Stimulated activated naive CD4-positive, alpha-beta T cell (primary cell): ENCODE measurements around the gene KNSTRN.

ENCODE experiments used
- DNase-seq, 6 experiments: peaks; one replicate each; lab custom pipeline; 2025; lab: John Stamatoyannopoulos, UW

Gene KNSTRN

DNA sequence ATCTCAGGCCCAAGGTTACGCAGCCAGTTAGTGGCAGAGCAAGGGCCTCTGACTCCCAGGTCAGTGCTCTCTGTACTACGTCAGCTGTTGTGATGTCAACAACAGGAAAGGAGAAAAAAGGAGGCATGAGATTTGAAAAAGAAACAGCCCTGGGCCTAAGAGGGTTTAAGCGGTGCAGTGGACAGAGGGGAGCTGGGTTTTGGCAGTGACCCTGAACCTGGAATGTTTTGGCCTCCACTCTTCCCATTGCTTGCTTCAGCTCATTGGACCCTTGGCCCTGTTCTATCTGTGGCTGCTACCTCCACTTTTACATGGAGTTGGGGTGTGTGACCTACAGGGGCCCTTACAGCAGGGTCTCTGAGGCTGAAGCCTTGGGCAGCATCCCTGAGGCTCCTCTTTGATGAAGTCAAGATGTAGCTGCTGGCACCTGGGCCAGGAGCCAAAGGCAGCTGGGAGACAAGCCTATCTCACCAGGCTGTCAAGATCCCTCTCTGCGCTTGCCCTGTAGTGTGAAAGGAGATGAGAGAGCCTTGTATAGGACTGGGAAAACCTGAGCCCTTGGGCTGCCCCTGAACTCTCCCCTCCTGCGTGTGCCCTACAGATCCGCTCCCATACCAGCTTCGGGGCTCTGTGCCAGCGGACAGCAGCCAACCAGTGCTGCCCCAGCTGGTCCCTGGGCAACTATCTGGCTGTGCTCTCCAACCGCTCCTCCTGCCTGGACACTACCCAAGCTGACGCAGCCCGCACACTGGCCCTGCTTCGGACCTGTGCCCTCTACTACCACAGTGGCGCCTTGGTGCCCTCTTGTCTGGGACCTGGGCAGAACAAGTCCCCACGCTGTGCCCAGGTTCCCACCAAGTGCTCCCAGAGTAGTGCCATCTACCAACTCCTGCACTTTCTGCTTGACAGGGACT lies 15.8 kb upstream of the KNSTRN start:
- no peak for DNase-seq

DNA sequence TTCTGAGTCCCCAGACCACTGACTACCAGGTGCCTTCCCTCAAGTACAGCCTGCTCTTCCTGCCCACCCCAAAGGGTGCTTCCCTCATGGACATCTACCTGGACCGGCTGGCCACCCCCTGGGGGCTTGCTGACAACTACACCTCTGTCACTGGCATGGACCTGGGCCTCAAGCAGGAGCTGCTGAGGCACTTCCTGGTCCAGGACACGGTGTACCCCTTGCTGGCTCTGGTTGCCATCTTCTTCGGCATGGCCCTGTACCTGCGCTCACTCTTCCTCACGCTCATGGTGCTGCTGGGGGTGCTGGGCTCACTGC lies 15.2 kb upstream of the KNSTRN start:
- no peak for DNase-seq

DNA sequence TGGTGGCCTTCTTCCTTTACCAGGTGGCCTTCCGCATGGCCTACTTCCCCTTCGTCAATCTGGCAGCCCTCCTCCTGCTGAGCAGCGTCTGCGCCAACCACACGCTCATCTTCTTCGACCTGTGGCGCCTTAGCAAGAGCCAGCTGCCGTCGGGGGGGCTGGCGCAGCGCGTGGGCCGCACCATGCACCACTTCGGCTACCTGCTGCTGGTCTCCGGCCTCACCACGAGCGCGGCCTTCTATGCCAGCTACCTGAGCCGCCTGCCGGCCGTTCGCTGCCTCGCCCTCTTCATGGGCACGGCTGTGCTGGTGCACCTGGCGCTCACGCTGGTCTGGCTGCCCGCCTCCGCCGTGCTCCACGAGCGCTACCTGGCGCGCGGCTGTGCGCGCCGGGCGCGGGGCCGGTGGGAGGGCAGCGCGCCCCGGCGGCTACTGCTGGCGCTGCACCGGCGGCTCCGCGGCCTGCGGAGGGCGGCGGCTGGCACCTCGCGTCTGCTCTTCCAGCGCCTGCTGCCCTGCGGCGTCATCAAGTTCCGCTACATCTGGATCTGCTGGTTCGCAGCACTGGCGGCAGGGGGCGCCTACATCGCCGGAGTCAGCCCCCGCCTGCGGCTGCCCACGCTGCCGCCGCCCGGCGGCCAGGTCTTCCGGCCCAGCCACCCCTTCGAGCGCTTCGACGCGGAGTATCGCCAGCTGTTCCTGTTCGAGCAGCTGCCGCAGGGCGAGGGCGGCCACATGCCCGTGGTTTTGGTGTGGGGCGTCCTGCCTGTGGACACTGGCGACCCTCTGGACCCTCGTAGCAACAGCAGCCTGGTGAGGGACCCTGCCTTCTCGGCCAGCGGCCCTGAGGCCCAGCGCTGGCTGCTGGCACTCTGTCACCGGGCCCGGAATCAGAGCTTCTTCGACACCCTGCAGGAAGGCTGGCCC lies 14.6 kb upstream of the KNSTRN start:
- DNase-seq, result peak; percentile 67 to 87 (median 80)

DNA sequence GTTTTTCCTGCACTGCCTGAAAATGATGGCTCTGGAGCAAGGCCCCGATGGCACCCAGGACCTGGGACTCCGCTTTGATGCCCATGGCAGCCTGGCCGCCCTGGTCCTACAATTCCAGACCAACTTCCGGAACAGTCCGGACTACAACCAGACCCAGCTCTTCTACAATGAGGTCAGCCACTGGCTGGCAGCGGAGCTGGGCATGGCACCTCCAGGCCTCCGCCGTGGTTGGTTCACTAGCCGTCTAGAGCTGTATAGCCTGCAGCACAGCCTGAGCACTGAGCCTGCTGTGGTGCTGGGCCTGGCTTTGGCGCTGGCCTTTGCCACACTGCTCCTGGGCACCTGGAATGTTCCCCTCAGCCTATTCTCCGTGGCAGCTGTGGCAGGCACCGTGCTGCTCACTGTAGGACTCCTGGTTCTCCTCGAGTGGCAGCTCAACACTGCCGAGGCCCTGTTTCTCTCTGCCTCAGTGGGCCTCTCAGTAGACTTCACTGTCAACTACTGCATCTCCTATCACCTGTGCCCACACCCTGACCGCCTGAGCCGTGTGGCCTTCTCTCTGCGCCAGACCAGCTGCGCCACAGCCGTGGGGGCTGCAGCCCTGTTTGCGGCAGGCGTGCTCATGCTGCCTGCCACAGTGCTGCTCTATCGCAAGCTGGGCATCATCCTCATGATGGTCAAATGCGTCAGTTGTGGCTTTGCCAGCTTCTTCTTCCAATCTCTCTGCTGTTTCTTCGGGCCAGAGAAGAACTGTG lies 13.6 kb upstream of the KNSTRN start:
- no peak for DNase-seq

DNA sequence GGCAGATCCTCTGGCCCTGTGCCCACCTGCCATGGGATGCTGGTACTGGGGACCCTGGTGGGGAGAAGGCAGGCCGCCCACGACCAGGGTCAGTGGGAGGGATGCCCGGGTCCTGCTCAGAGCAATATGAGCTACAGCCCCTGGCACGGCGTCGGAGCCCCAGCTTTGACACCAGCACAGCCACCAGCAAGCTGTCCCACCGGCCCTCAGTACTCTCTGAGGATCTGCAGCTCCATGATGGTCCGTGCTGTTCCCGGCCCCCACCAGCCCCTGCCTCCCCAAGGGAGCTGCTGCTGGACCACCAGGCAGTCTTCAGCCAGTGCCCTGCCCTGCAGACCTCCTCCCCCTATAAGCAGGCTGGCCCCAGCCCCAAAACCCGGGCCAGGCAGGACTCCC lies 13.0 kb upstream of the KNSTRN start:
- no peak for DNase-seq

DNA sequence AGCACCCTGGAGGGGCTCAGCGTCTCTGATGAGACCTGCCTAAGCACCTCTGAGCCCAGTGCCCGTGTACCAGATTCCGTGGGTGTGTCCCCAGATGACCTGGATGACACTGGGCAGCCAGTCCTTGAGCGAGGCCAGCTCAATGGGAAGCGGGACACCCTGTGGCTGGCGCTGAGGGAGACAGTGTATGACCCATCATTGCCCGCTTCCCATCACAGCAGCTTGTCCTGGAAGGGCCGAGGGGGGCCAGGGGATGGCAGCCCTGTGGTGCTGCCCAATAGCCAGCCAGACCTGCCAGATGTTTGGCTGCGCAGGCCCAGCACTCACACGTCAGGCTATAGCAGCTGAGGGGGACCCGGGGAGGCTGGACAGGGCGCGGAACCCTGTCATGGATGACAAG lies 12.6 kb upstream of the KNSTRN start:
- DNase-seq, result no peak

DNA sequence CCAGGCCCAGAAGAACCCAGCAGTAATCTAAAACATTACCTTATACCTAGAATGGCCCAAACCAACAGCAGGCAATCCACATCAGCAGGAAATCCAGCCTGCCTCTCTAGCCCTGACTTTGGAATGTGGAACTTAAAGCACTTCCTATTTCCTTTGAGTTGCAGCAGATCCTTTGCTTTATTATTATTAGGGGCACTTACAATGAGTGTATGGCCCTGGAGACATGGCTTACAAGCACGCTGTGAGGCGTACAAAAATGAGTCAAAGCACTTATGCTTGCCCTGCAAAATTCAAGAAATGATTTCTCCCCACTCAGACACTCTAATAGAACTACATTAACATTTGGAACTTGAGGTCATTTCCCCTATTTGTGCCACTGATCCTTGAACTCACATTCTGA lies 9.5 kb upstream of the KNSTRN start:
- DNase-seq, result no peak

DNA sequence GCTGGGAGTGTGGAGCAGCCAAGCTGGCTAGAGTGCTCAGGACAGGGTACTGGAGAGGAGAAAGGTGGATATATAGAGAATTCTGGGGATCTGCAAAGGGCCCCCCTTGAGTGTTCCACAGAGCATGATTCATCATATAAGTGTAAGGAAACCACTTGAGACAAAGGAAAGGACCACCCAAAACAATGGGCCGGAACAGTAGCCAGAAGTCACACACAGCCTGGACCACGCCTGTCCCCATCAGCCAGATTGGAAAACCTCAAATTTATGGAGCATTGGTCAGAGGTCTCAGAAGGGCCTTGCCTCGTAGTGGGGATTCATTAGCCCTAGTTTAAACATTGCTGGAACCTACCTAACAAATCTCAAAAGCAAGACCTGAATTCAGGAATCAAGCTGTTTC lies 4.9 kb upstream of the KNSTRN start:
- no peak for DNase-seq

DNA sequence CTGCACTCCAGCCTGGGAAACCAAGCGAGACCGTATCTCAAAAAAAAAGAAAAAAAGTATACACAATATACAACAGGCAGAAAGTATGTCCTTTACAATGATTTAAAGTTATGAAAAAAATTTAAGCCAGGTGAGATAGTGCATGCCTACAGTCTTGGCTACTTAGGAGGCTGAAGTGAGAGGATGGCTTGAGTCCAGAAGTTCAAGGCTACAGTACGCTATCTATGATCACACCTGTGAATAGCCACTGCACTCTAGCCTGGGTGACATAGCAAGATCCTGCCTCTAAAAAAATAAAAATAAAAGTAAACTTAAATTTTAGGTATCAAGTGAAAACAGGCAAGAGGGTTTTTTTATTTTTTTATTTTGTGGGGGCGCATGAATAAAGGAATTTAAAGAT lies 3.1 kb upstream of the KNSTRN start:
- no peak for DNase-seq

DNA sequence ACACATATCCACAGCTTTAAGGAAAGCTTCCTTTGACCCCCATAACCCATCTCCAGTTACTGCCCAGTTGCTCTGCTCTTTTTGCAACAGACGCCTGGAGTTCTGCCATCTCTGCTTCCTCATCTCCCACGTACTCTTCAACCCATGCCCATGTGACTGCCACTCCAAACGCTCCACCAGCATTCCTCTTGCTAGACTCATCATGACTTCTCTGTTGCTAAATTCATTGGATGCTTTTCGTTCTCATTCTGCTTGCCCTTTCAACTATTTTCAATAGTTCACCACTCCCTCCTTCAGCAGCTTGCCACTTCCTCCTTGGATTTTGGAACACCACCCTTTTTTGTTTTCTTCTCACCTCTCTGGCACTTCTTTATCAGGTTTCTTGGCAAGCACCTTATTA lies 2.7 kb upstream of the KNSTRN start:
- DNase-seq, result no peak

DNA sequence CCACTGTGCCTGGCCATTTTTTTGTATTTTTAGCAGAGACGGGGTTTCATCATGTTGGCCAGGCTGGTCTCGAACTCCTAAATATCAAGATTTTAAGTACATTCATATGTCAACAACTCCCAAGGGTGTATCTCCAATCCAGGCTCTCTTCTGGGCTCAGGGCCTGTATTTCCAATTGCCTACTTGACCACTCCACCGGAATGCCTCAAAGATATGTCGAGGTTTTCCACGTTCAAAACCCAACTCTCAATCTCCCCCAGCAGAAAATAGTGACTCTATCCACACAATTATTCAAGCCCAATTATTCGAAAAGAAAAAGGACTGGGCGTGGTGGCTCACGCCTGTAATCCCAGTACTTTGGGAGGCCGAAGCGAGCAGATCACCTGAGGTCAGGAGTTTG lies 1.9 kb upstream of the KNSTRN start:
- DNase-seq, result no peak

DNA sequence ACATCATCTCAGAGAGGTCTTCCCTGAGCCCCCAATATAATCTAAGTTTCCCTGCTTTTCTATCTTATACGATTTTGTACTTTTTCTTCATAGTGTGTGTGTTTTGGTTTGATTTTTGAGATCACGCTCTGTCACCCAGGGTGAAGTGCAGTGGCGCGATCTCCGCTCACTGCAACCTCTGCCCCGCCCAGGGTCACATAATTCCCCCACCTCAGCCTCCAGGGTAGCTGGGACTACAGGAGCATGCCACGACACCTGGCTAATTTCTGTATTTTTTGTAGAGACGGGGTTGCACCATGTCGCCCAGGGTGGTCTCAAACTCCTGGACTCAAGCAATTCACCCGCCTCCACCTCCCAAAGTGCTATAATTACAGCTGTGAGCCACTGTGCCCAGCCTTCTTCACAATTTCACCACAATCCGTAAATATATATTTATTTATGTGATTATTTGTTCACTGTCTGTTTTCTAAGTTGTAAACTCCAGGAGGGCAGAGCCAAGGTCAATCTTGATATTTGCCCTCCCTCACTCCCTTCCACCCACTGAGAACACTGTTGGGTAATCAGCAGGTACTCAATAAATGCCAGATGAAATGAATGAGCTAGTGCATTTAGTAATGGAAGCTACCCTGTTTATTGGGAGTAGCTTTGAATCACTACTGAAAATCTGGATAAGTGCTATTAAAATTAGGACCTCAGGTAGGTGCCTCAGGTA lies 547 bp upstream of the KNSTRN start:
- no peak for DNase-seq

DNA sequence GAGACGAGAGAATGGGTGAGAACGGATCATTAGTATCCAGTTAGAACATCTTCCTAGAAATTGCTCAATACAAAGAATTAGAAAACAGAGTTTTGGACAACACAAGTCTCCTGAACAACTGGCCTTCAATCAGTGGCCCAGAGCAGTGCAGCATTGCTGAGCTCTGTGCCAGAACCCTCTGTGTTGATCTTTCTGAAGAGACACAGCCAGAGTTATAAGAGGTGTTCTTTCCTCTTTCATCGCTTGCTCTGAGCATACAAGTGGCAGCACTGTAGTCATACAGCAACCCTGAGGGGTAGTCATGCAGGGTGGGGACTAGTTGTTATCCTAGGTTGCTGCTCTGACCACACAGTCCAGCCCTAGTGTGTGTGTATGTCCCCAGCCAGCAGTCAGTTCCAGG lies 4.0 kb downstream of the KNSTRN start:
- DNase-seq, result no peak

DNA sequence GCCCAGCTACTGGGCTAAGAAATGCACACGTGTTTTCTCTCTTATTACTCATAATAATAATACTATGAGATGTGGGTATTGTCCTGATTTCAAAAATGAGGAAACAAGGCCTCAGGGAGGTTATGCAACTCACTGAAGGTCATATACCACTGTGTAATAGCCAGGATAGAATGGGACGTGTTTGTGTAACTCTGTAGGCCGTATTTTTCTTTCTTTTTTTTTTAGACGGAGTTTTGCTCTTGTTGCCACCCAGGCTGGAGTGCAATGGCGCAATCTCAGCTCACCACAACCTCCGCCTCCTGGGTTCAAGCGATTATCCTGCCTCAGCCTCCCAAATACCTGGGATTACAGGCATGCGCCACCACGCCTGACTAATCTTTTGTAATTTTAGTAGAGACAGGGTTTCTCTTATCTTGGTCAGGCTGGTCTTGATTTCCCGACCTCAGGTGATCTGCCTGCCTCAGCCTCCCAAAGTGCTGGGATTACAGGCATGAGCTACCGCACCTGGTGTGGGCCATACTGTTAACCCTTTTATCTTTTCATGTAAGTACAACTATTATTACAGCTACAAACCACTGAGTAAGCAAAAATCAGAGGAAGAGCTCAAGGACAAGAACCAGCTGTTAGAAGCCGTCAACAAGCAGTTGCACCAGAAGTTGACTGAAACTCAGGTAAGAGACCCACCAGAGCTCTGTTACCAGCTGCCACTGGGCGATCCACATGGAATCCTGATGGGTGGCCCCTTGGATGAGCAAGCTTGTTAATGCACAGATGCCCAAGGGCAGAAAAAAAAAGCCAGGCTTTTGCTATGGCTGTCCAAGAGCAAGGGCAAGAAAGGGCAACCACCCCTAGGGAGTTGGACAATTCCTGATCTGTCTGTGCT lies 6.7 kb downstream of the KNSTRN start:
- DNase-seq, result no peak

DNA sequence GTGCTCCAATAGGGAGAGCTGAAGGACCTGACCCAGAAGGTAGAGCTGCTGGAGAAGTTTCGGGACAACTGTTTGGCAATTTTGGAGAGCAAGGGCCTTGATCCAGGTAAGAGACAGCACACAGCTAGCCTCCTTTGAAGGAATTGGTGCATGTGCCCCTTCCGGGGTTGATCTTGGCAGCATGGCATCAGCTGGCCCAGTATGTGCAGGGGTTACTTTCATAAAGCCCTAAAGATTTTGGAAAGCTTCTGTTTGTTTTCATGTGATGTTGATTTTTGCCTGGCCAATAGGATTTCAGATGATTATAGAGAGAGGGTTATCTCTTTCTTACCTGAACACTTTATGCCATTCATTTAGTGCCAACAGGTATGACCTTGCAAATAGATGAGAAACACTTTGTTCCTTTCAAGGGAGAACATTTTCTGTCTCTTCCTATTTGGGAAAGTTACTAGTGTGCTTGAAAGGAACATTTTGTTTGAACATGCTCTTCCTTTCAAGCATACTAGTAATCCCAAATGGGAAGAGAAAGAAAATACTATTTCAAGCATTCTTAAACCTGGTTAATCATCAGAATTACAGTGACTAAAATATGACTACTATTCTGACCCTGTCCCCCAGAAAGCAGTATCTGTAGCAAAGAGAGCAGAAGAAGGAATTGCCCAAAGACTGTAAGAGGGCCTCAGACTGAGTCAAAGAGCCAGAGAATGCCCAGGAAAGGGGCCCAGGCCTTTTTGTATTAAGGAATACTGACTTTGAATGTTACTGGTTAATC lies 7.5 kb downstream of the KNSTRN start:
- DNase-seq, result no peak

DNA sequence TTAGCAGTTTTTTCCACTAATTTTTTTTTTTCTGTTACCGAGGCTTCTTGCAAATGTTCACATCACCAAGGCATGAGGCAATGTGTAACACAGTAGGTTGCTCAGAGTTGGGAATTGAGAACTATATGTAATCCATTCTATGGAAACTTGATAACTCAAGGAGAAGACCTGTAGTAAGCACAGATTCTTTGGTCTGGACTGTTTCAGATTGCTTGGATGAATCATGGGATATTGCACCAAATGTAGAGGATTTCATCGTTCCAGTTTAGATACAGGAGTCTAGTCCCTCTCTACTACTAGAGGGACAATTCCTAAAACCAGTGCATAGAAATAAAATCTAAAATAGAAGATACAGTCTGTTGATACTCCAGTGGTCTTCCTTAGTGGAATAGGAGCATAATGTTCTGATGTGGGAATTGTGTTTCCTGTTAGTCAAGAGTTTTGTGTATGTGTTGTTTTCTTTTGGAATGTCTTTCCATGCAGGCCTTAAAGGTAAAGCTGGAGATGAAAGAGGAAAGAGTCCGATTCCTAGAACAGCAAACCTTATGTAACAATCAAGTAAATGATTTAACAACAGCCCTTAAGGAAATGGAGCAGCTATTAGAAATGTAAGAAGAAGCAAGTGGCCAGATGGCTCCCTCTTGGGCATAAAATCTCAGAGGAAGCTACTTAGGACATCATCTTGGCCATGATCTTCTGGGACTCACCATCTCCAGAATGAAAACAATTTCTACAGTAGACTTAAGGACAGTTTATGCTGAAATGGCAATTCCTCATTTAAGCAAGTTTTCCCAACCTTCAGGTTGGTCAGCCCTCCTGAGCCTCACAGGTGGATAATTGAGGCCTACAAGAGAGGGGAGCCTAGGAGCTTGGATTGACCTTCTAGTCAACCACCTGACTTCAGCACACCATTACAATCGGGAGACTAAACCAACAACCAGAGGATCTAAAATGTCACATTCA lies 10.7 kb downstream of the KNSTRN start:
- DNase-seq, result no peak

DNA sequence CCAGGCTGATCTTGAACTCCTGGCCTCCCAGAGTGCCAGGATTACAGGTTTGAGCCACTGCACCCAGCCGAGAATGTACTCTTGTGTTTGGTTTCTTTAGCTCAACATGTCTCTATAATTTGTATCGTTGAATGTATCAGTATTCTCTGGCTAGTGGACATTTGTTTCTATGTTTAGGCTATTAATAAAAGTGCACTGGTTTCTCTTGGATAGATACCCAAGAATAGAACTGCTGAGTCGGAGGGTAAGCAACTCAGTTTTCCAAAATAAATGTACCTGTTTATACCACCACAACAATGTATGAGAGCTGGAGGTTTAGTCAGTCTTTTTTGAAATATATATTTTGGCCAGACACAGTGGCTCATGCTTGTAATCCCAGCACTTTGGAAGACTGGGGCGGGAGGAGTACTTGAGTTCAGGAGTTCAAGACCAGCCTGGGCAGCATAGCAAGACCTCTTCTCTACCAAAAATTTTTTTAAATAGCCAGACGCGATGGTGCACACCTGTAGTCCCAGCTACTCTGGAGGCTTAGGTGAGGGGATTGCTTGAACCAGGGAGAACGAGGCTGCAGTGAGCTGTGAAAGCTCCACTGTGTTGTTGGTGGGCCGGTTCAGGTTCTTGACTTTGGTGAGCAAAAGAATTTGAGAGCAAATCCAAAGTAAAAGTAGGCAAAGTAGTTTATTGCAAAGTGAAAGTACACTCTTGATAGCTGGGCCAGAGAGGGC lies 15.3 kb downstream of the KNSTRN start:
- DNase-seq, result no peak

DNA sequence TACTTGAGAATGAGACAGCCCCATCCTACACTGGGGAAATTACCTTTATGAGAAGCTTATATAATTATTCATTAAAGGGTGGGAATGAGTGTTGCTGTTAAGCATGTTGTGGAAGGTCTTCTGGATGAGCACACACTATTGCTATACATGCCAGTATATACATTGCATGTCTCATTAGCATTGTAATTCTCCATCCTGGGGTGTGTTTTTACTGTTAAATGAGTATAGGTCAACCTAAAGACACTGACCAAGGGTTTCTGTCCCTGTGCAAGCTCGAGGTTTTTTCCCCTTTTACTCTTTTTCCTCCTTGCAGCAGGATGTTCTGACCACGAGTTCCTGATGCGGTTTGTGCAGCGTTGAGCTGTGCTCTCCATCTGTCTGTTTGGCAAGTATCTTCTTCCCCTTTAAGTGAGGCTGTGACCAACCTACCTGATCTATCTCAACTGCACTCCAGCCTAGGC lies 15.9 kb downstream of the KNSTRN start:
- no peak for DNase-seq
